Measurements from ENCODE around the gene PRKG1.

Gene PRKG1

GRCh38 chr10:51313251-51313650 lies 239.0 kb downstream of the PRKG1 start:
- H4K20me1 ChIP-seq (ENCODE audit: low read depth, low read length), result no peaks in the 10 kb centered on the region
- no peak overlapping the region for H3K9ac ChIP-seq (ENCODE audit: low read length)

GRCh38 chr10:51313773-51314478 lies 239.6 kb downstream of the PRKG1 start:
- Histone ChIP-seq H3K9ac (ENCODE audit: low read length) (no peak overlapping the region), H3K9me2 (replicated peaks; ENCODE audit: insufficient read depth, low read length) (no peaks in the 10 kb centered on the region), H3K4me3 (ENCODE audit: insufficient read depth, low read length, poor library complexity, severe bottlenecking) (no peak overlapping the region), H3K9me3 (ENCODE audit: insufficient read depth, low read length) (no peaks in the 10 kb centered on the region), H4K20me1 (ENCODE audit: low read depth, low read length) (no peaks in the 10 kb centered on the region), H3K27me3 (ENCODE audit: low read length) (no peaks in the 10 kb centered on the region), H2AFZ (ENCODE audit: low read depth, low read length, severe bottlenecking) (no peak overlapping the region), H3K36me3 (ENCODE audit: low read length) (no peaks in the 10 kb centered on the region), H3K79me2 (ENCODE audit: insufficient read depth, low read length) (no peaks in the 10 kb centered on the region), H3K4me2 (ENCODE audit: low read depth, low read length, poor library complexity, severe bottlenecking) (no peak overlapping the region), H3F3A (ENCODE audit: insufficient read depth) (no peaks in the 10 kb centered on the region), H3K27ac (ENCODE audit: low read depth, low read length) (no peak overlapping the region)
- TF ChIP-seq CTCF (IDR thresholded peaks at IDR 0.05; ENCODE audit: insufficient read depth, low read length, poor library complexity, severe bottlenecking) (no peak), EZH2phosphoT487 (conservative IDR thresholded peaks at IDR 0.05; ENCODE audit: low read length) (no peak)

More at GRCh38 chr10:51313251-51313650, 239.0 kb downstream of the PRKG1 start:
- H3K27ac ChIP-seq (ENCODE audit: low read depth, low read length), result no peak overlapping the region
- no peak overlapping the region for H3K4me2 ChIP-seq (ENCODE audit: low read depth, low read length, poor library complexity, severe bottlenecking)
- no peaks in the 10 kb centered on the region for H3K9me2 ChIP-seq (replicated peaks; ENCODE audit: insufficient read depth, low read length)
- H3K79me2 ChIP-seq (ENCODE audit: insufficient read depth, low read length), result no peaks in the 10 kb centered on the region
- H3K9me3 ChIP-seq (ENCODE audit: insufficient read depth, low read length), result no peaks in the 10 kb centered on the region
- no peaks in the 10 kb centered on the region for H3K36me3 ChIP-seq (ENCODE audit: low read length)
- no peak overlapping the region for H3K4me3 ChIP-seq (ENCODE audit: insufficient read depth, low read length, poor library complexity, severe bottlenecking)
- no peaks in the 10 kb centered on the region for H3F3A ChIP-seq (ENCODE audit: insufficient read depth)
- H2AFZ ChIP-seq (ENCODE audit: low read depth, low read length, severe bottlenecking), result no peak overlapping the region
- no peak for TF ChIP-seq CTCF (IDR thresholded peaks at IDR 0.05; ENCODE audit: insufficient read depth, low read length, poor library complexity, severe bottlenecking)
- no peaks in the 10 kb centered on the region for H3K27me3 ChIP-seq (ENCODE audit: low read length)

- H2AFZ ChIP-seq (ENCODE audit: low read depth, low read length, severe bottlenecking), result no peak overlapping the region
- no peak overlapping the region for H3K4me2 ChIP-seq (ENCODE audit: low read depth, low read length, poor library complexity, severe bottlenecking)
- H3F3A ChIP-seq (ENCODE audit: insufficient read depth), result no peaks in the 10 kb centered on the region
- no peaks in the 10 kb centered on the region for H3K9me2 ChIP-seq (replicated peaks; ENCODE audit: insufficient read depth, low read length)
- no peaks in the 10 kb centered on the region for H3K36me3 ChIP-seq (ENCODE audit: low read length)
- H3K79me2 ChIP-seq (ENCODE audit: insufficient read depth, low read length), result no peaks in the 10 kb centered on the region
- no peaks in the 10 kb centered on the region for H4K20me1 ChIP-seq (ENCODE audit: low read depth, low read length)
- no peak overlapping the region for H3K27ac ChIP-seq (ENCODE audit: low read depth, low read length)
- H3K9me3 ChIP-seq (ENCODE audit: insufficient read depth, low read length), result no peaks in the 10 kb centered on the region
- TF ChIP-seq CTCF (IDR thresholded peaks at IDR 0.05; ENCODE audit: insufficient read depth, low read length, poor library complexity, severe bottlenecking) (no peak), EZH2phosphoT487 (conservative IDR thresholded peaks at IDR 0.05; ENCODE audit: low read length) (no peak)
- no peak overlapping the region for H3K9ac ChIP-seq (ENCODE audit: low read length)
- H3K4me3 ChIP-seq (ENCODE audit: insufficient read depth, low read length, poor library complexity, severe bottlenecking), result no peak overlapping the region
- H3K27me3 ChIP-seq (ENCODE audit: low read length), result no peaks in the 10 kb centered on the region
Observed at GRCh38 chr10:51314481-51314880, 240.2 kb downstream of the PRKG1 start.
